C4-2B (cell line): ENCODE measurements around the gene DPYSL5.

Experiments used
- ZFX ChIP-seq: fragments of 450-650 bp; IDR thresholded peaks from 2 replicates; pipeline ENCODE4 v1.6.1; 2017
- TF ChIP-seq, protein P1 (sequence below): fragments of 450-650 bp; conservative IDR thresholded peaks from 2 replicates; pipeline ENCODE4 v1.5.1; 2017; ENCODE audit warnings: mild to moderate bottlenecking

DNA sequence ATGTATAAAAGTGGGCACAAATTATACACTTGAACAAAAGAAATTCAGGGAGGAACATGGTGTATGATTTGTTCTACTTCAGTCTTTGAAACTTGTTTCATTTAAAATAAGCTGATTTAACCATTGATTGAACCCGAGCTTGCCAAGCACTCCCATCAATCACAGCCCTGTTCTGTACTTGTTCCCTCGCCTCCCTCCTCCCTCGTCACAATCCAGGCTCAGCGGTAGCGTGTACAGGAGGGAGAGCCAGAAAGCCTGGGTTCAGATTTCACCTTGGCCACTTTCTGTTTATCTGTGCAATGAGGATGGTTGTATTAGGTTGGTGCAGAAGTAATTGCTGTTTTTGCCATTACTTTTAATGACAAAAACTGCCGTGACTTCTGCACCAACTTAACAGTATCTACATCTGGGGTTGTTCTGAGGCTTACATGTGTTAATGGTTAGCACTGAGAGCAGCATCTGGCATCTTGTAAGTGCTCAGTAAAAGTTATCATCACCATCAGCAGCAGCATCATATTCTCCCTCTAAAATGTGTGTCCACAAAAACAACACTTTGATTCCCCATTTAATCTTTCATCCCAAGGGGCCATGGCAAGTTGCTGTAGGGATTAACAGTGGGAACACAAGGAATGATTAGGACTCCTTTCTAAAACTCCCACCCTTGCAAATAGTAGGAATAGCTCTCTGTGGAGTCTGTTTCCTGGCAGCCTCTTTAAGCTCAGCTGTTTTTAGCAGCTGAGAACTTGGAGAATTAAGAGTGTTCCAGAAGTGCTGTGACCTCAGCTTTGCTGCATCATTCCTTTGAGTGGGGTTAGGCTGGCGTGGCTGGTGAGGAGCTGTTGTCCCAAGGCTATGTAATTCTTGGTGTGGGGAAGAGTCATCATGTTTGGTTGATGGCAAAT lies 4.7 kb downstream of the DPYSL5 start:
- TF ChIP-seq, protein P1, sequence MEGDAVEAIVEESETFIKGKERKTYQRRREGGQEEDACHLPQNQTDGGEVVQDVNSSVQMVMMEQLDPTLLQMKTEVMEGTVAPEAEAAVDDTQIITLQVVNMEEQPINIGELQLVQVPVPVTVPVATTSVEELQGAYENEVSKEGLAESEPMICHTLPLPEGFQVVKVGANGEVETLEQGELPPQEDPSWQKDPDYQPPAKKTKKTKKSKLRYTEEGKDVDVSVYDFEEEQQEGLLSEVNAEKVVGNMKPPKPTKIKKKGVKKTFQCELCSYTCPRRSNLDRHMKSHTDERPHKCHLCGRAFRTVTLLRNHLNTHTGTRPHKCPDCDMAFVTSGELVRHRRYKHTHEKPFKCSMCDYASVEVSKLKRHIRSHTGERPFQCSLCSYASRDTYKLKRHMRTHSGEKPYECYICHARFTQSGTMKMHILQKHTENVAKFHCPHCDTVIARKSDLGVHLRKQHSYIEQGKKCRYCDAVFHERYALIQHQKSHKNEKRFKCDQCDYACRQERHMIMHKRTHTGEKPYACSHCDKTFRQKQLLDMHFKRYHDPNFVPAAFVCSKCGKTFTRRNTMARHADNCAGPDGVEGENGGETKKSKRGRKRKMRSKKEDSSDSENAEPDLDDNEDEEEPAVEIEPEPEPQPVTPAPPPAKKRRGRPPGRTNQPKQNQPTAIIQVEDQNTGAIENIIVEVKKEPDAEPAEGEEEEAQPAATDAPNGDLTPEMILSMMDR: no peak
- TF ChIP-seq ZFX: no peak
